Body of pancreas (tissue), 4 donors: ENCODE measurements around the gene C1QTNF5.

Experiments used
- CTCF ChIP-seq, 7 experiments: fragments of 450-650 bp in 4 of 7; fragments of 200-600 bp in 3 of 7; sonication (generic) in 3 of 7; IDR thresholded peaks; one replicate each; pipeline ENCODE4 v1.5.1; 2016 to 2019; ENCODE audit warnings: antibody characterized with exemption in 7 of 7
- POLR2A ChIP-seq, 3 donors: fragments of 450-650 bp; IDR thresholded peaks; one replicate each; pipeline ENCODE4 v1.6.1; 2016; ENCODE audit warnings: antibody characterized with exemption in 3 of 3, mild to moderate bottlenecking in 2 of 3

GRCh38 chr11:119335091-119335654, 5.5 kb downstream of the C1QTNF5 start:
- TF ChIP-seq CTCF (IDR thresholded peaks at IDR 0.05) (no peak), POLR2A (IDR thresholded peaks at IDR 0.05) (no peak)
